NB4 (cell line): ENCODE data around the gene UPF1.

Experiments used
- POLR2A ChIP-seq: IDR thresholded peaks from 2 replicates; pipeline ENCODE4 v1.6.1; 2011; ENCODE audit warnings: mild to moderate bottlenecking; ENCODE audit not compliant: insufficient read length; ENCODE audit errors: extremely low read depth
- TF ChIP-seq, protein P1 (sequence below): IDR thresholded peaks from one replicate; pipeline ENCODE4 v1.5.1; 2012; ENCODE audit warnings: low read depth, low read length

DNA sequence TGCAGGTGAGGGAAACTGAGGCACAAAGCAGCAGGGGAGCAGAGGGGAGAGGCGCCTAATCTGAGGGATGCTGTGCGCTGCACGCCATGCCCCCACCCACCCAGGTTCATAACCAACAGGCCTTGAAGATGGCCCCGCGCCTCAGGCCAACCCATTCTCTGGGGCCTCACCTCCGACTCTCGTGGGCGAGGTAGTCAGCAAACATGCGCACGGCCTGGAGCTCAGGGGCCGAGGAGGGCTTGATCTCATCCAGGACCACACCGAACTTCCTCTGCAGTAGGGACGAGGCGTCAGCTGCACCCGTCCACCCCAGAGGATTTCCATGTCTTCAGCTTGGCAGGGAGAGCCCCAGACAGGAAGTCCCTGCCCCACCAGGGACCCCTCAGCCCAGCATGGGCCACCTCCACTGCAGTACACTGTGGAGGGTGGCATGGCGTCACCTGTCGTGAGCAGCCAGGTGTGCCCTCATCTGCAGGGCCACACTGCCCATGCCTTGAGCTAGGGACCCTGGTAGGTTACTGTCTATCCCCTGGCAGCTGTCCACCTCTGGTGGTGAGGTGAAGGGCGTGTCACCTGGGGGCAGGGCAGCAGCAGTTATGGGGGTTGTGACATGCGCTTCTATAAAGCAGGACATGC is 79.2 kb downstream of the UPF1 start:
- TF ChIP-seq, protein P1, sequence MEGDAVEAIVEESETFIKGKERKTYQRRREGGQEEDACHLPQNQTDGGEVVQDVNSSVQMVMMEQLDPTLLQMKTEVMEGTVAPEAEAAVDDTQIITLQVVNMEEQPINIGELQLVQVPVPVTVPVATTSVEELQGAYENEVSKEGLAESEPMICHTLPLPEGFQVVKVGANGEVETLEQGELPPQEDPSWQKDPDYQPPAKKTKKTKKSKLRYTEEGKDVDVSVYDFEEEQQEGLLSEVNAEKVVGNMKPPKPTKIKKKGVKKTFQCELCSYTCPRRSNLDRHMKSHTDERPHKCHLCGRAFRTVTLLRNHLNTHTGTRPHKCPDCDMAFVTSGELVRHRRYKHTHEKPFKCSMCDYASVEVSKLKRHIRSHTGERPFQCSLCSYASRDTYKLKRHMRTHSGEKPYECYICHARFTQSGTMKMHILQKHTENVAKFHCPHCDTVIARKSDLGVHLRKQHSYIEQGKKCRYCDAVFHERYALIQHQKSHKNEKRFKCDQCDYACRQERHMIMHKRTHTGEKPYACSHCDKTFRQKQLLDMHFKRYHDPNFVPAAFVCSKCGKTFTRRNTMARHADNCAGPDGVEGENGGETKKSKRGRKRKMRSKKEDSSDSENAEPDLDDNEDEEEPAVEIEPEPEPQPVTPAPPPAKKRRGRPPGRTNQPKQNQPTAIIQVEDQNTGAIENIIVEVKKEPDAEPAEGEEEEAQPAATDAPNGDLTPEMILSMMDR = no peak
- no peak for TF ChIP-seq POLR2A
